Fibroblast of pulmonary artery (primary cell): ENCODE data around the gene RIPOR3.

ENCODE experiments used
- DNase-seq: peaks from one replicate; pipeline ENCODE4 v3.0.0-alpha.2; 2010; ENCODE audit warnings: low read depth
- H3K4me3 ChIP-seq: replicated peaks from 2 replicates; pipeline ENCODE4 v1.5.1; 2011; ENCODE audit warnings: low read depth, mild to moderate bottlenecking, control low read depth, low read length, moderate library complexity
- CTCF ChIP-seq: IDR thresholded peaks from 2 replicates; pipeline ENCODE4 v1.5.1; 2011; ENCODE audit warnings: mild to moderate bottlenecking, control low read depth, low read length, inconsistent platforms; ENCODE audit errors: missing control alignments

The RIPOR3 gene

GRCh38 chr20:50721881-50722281 is 30.5 kb upstream of the RIPOR3 start:
- no peak for TF ChIP-seq CTCF
- no peak overlapping the region for H3K4me3 ChIP-seq
- DNase-seq, result no peak

- no peak overlapping the region for H3K4me3 ChIP-seq
- TF ChIP-seq CTCF, result no peak
- DNase-seq, result no peak
Measured at GRCh38 chr20:50720582-50720981, 29.2 kb upstream of the RIPOR3 start.

DNA sequence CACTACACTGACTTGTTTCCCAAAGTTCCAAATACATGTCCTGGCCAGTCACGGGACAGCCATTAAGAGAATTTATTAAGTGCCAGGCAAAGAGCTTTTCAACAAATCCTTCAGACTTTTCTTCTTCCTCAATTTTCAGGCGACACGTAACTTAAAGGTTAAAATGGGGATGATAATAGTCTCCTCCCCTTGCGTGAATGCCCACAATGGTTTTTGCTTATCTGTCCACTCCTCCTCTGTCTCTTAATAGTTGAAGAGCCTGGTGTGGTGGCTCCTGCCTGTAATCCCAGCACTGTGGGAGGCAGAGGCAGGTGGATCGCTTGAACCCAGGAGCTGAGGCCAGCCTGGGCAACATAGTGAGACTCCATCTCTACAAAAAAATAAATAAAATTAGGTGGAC is 28.7 kb upstream of the RIPOR3 start:
- no peak for TF ChIP-seq CTCF
- no peak overlapping the region for H3K4me3 ChIP-seq
- DNase-seq, result no peak

GRCh38 chr20:50719328-50719727 is 28.0 kb upstream of the RIPOR3 start:
- H3K4me3 ChIP-seq, result no peak overlapping the region
- TF ChIP-seq CTCF, result no peak
- DNase-seq, result no peak

- no peak for TF ChIP-seq CTCF
- no peak overlapping the region for H3K4me3 ChIP-seq
- no peak for DNase-seq
Measured at GRCh38 chr20:50717974-50718761, 26.8 kb upstream of the RIPOR3 start.

- H3K4me3 ChIP-seq, result no peak overlapping the region
- DNase-seq, result no peak
- no peak for TF ChIP-seq CTCF
Measured at GRCh38 chr20:50717312-50717711, 26.0 kb upstream of the RIPOR3 start.

GRCh38 chr20:50716518-50716917 is 25.2 kb upstream of the RIPOR3 start:
- H3K4me3 ChIP-seq, result no peak overlapping the region
- TF ChIP-seq CTCF, result no peak
- no peak for DNase-seq
